HG02642 (cell line): ENCODE results near the gene IDE.
"Not testable (repeated sequence)": the region's sequence is repeated elsewhere in the genome, so short reads cannot be mapped to it uniquely, and the experiment has no call there.

ENCODE experiments used
- ATAC-seq: cut with Tn5 transposase; IDR thresholded peaks from one replicate; pipeline ENCODE4 v1.9.1; 2021; ENCODE audit warnings: mild to moderate bottlenecking; ENCODE audit not compliant: unreplicated experiment, poor library complexity

IDE gene

DNA sequence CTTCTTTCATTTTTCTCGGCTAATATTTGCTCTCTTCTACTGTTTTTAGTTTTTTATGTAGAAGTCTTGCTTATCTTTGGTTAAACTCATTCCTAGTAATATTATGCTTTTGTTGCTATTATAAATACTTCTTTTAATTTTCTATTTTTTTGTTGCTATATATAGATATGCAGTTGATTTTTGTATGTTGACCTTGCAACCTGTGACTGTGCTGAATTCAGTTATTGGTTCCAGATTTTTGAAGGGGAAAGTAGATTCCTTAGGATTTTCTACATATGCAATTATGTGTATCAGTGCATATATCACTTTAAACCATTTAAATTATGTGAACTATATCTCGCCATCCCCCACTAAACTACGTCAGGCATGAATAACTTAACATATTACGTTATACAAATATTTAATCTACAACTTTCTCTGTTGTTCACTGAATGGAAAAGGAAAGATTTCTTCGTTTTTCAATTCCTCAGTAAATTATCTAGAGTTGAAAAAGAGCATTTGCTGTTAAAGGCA lies 71.5 kb downstream of the IDE start:
- no peak for ATAC-seq

DNA sequence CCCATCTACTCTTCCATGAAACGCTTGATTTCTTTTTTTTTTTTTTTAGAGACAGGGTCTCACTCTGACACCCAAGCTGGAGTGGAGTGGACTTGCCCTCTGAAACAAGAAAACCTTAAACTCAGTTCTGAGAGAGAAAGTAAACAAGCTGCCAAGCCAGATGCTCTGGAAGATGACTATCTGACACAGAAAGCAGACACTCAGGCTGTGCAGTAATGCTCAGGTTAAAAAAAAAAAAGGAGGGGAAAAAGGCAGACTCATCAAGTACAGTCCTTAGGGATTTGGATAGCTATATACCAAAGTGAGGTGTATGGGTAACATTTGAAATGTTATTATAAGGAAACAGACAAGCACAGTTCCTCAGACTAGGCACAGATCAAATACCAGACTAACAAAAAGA lies 80.5 kb downstream of the IDE start:
- no peak for ATAC-seq

DNA sequence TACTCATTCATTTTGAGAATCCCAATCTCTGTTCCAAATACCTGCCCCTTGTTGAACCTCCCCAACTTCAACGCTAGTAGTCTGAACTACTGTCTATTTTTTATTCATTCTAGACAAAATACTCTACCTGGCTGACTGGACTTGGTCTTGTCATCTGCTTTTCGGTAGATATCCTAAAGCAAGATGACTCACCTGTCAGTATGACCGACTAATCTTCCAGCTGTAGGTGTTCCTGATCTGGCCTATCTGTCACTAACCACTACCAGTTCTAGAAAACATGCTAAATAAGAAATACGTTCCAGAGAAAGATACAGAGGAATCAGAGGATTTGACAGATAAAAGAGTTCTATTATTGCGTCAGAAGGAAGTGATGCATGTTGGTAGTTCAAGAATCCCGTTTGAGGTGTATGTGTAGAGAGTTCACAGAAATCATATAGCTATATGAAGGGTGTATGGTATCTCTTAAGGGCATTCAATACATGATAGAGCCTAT lies 81.1 kb downstream of the IDE start:
- ATAC-seq = no peak

DNA sequence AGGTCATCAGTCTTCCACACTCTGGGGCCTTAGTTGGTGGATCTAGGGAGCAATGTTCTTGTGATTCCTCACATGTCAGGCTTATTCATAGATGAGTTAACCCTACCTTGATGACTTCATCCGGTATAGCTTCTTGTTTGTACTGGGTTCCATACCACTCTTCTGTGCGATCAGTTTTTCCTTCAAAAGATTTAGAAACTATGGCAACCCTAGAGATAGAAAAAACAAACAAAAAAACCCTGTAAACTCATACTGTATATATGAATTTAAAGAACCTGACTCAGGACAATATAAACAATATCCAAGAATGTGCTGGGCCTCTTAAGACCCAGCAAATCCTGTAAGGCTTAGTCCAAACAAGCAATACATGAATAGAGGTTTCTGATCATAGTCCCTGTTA lies 83.5 kb downstream of the IDE start:
- ATAC-seq = no peak

DNA sequence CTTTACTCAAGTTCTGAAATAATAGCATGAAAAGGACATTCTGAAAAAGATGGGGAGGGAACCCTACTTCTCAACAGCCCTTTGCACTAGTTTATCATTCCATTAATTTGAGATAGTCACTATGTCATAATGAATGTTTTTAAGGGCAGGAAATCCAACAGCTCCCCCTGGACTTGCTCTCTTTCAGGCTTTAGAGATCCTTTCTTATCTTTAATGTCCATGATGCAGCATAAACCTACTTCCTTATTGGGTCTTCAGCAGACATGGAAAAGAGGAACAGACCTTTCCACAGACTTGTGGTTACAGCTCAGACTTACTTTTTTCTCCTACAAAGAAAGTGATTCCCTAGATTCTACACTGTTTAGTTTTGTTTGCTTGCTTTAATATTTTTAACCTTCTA lies 87.3 kb downstream of the IDE start:
- no peak for ATAC-seq

DNA sequence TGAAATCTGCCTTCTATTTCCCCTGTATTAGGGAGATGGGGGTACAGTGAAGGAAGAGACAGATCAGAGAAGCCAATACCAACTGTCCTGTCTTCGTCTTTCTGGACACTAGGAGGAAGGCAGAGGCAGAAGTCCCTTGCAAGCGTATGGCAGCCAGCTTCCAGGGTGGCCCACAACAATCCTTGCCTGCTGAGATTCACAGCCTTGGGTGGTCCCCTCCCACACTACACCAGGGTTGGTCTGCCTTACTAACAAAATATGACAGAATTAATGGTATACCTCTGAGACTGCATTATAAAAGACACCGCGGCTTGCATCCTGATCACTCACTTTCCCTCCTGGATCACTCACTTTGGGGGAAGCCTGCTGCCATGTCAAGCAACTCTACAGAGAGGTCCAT lies 90.4 kb downstream of the IDE start:
- no peak for ATAC-seq

DNA sequence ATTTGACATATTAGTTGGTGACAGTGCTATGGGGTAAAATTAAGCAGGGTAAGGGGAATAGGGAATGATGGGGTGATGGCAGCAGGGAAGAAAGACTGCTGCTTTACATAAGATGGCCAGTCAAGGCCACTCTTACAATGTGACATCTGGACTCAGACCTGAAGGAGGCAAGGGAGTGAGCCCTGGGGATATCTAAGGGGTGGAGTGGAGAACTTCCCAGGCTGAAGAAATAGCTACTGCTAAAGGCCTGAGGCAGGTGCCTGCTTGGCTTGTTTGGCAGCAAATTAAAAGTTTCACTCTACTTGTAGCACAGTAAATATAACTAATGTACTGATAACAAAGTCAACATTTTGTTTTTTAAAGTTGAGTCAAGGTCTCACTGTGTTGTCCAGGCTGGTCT lies 93.5 kb downstream of the IDE start:
- no peak for ATAC-seq

DNA sequence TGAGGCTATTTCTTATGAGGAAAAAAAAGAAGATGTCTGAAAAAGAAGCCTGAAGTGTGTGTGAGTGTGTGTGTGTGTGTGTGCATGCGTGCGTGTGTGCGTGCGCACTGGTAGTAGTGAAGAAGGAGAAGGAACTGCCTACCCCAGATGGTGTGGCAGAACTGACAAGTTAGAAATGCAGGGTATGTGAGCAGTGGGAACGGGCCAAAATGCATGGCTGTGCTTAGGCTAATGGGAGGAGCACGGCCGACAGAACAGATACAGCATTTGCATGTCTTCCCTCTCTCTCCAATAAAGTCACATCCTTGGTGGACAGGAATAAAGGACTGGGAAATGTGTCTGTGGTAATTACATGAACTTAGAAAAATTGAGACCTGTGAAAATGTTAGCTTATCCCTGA lies 94.3 kb downstream of the IDE start:
- ATAC-seq = no peak

DNA sequence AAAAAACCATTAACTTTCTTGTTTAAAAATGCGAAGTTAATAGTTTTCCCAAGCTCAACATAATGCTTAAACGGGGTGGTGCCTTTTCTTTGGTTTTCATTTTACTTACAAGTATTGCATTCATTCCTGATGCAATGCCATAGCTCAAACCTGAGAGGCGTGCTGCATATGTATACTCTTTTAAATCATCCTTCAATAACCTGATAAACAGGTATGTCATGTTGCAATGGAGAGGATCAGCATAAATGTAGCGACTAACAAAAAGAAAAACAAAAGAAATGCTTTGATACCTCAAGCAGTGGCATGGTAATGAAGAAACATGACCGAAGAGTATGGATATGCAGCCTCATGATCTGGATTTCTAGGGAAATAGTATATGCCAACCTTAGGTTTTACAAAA lies 95.4 kb downstream of the IDE start:
- ATAC-seq = no peak

DNA sequence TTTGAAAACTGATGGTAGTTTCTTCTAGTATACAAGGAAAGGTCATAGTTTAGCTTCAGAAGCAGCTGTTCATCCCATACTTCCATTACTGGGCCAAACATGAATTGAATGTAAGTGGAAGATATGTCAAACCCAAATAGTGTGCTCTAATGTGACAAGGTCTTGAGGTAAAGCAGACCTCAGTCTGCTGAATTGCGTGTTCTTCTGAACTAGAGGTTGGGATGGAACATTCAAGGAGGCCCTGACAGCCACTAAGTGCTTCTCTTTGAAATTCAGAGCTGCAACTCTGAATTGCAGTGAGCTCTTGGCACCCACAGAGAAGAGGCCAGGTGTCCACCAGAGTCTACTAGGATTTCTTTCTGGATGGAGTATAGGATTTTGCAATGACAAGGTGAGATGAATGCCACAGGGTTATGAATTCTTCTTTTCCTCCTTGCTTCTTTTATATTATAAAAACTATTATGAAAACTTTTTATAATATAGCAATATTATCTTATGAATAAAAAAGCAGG lies 98.5 kb downstream of the IDE start:
- ATAC-seq = no peak

DNA sequence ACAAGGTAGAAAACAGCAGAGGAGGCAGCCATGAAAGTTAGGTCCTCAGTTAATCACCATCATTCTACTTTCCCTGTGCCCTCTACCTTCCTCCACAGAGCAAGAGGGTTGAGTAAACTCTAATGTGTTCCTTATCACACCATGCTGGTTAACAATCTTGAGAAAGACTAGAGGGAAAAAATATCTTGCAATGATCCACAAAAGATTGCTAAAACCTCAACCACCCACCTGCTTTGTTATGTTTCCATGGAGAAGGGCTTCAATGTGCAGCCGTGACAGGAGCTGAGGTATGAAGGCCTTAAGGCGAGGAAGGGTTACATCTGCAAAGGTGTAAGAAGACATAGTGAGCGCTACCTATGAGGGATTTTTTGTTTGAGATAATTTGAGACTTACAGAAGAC lies 103.9 kb downstream of the IDE start:
- no peak for ATAC-seq

DNA sequence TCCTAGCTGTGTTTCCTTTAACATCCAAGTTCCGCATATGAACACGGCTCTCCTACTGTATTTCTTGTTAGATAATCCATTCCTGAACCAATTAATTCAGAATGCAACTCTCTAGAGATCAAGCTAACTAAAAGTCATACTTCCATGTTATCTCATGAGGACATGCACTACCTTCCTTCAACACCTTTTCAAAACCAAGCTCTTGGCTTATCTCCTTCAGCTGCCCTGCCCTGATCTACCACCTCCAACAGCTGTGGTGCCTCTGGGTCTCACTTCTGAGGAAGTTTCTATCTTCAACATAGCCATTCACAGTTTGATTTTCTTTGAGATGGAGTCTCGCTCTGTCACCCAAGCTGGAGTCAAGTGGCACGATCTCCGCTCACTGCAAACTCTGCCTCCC lies 109.5 kb downstream of the IDE start:
- no peak for ATAC-seq

DNA sequence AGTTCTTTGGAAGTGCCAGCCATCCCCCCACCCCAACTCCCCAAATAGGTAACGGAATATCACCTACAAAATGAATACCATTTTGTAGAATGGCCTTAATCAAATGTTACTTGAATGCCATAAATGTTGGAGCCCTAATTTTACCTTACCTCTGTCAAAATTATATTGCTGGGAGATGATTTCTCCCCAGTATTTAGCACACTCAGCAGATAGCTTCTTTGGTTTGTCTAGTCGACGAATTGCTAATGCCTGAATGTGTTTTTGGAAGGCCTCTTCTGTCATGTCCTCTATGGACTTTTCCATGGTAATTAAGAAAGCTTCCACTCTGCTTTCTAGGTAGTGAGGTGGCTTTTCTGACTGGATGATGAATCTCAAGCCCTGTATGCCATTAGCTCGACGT lies 110.3 kb downstream of the IDE start:
- no peak for ATAC-seq

DNA sequence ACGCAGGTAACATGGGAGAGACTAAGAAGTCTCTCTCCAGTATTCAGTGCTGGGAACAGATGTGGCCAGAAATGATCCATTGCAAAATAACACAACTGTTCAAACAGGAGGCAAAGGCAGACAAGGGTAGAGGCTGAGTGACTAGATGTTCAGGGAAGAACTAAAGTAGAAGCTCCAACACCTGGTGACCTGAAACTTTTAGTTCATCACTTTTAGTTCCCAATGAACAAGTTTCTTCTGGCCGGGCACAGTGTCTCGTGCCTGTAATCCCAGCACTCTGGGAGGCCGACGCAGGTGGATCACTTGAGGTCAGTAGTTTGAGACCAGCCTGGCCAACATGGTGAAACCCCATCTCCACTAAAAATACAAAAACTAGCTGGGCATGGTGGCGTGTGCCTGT lies 118.9 kb downstream of the IDE start:
- ATAC-seq = not testable (repeated sequence)

DNA sequence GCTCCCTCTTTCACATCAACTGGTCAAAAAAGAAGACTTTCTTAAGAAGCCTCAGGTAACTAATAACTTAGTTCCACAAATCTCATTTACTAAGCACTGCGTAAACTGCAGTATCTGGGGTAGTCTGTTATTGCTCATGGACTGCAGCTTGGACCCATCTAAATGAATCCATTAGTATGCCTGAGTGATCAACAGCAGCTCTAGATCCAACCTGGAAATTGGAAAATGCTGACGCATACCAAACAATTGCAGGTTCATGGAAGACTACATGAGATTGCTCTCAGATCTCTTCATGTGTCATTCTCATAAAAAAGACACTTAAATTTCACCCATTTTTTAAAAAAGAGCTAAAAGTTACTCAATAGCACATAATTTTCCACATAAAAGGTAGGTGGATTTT lies 121.6 kb downstream of the IDE start:
- no peak for ATAC-seq

DNA sequence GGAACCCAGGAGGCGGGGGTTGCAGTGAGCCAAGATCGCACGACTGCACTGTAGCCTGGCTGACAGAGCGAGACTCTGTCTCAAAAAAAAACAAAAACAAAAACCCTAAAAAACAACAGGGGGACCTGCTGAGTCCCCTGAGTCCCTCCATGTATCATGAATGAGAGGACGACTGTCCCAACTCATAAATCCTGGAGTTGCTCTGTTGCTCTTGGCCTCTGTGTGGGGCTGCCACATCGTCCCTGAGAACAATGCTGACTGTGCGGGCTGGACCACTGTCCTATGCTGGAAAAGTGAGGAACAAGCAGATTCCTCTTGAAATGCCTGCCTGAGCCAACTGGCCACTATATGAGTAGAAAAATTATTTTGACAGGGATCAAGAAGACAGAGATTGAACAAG lies 122.5 kb downstream of the IDE start:
- no peak for ATAC-seq

DNA sequence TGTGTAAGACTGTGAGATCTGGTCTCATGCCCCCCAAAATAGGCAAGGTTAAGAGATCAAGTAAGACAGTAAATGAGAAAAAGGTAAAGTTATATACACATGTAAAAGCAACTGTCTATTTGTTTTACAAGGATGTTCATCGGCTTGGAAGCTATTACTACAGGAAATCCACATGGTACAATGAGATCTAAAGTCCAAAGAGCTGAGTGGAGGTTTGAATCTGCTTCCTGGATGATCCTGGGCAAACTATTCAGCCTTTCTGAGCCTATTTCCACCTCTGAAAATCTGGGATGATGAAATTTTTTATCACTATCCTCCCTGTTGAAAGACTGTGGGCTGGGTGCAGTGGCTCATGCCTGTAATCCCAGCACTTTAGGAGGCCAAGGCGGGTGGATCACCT lies 123.0 kb downstream of the IDE start:
- ATAC-seq = no peak

DNA sequence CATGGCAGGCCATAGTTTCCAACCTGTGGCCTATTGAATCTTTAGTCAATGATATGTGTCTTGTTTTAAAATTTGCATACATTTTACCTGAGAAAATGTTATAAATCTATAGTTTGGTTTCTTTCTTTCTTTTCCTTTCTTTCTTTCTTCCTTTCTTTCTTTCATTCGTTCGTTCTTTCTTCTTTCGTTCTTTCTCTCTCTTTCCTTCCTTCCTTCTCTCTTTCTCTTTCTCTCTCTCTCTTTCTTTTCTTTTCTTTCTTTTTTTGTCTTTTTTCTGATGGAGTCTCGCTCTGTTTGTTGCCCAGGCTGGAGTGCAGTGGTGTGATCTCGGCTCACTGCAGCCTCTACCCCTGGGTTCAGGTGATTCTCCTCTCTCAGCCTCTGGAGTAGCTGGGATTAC lies 133.3 kb downstream of the IDE start:
- ATAC-seq = no peak

DNA sequence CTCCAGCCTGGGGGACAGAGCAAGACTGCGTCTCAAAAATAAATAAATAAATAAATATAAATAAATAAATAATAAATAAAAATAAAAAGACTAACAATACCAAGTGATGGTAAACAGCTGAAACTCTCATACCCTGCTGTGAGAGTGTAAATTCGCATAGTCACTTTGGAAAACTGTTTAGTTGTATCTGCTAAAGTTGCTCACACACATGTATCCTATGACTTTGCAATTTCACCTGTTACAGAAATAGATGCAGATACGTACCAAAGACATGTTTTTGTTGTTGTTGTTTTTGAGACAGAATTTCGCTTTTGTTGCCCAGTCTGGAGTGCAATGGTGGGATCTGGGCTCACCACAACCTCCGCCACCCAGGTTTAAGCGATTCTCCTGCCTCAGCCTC lies 135.7 kb downstream of the IDE start:
- no peak for ATAC-seq

DNA sequence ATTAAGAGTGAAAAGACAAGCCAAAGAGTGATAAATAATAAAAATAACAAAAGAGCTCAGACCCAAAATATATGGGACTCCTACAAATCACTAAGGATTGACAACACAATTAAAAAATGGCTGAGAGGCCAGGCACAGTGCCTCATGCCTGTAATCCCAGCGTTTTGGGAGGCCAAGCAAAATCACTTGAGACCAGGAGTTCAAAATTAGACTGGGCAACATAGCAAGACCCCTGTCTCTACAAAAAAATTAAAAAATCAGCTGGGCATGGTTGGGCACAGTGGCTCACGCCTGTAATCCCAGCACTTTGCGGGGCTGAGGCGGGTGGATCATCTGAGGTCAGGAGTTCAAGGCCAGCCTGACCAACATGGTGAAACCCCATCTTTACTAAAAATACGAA lies 137.3 kb downstream of the IDE start:
- no peak for ATAC-seq

DNA sequence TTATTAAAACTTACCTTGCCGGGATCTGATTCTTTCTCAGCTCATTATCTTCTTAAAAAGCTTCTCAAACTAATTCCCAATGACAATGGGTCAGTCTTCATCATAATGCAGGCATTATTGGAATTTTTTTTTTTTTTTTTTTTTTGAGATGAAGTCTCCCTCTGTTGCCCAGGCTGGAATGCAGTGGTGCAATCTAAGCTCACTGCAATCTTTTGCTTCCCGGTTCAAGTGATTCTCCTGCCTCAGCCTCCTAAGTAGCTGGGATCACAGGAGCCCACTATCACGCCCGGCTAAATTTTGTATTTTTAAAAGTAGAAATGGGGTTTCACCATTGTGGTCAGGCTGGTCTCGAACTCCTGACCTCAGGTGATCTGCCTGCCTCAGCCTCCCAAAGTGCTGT lies 137.8 kb downstream of the IDE start:
- not testable (repeated sequence) for ATAC-seq

DNA sequence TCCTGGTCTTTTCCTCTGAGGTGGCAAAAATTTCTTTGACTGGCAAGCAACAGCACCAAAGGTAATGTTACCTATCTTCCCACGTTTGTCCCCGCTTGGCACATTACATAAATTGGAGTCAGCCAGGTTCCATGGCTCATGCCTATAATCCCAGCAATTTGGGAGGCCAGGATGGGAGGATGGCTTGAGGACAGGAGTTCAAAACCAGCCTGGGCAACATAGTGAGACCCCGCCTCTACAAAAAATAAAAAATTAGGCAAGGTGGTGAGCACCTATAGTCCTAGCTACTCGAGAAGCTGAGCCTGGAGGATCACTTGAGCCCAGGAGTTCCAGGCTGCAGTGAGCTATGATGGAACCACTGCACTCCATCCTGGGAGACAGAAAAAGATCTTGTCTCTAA lies 139.5 kb downstream of the IDE start:
- no peak for ATAC-seq

DNA sequence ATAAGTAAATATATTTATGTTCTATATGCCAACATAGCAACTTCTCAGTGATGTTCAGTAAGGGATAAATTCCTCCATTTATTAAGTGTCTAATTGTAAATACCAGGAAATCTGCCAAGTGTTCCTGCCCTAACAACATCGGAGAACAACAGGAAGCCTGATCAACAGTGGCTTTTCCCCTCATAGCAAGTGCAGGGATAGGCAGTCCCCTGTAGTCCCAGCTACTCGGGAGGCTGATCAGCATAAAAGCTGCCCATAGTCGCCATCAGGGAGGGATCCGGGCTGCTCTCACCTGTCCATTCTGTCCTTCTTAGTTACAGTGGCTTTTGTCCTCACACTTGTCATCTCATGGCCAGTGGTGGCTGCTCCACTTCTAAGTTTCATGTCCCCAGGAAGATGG lies 141.3 kb downstream of the IDE start:
- ATAC-seq = no peak
